ENCODE data around the gene CST9.

The CST9 gene

DNA sequence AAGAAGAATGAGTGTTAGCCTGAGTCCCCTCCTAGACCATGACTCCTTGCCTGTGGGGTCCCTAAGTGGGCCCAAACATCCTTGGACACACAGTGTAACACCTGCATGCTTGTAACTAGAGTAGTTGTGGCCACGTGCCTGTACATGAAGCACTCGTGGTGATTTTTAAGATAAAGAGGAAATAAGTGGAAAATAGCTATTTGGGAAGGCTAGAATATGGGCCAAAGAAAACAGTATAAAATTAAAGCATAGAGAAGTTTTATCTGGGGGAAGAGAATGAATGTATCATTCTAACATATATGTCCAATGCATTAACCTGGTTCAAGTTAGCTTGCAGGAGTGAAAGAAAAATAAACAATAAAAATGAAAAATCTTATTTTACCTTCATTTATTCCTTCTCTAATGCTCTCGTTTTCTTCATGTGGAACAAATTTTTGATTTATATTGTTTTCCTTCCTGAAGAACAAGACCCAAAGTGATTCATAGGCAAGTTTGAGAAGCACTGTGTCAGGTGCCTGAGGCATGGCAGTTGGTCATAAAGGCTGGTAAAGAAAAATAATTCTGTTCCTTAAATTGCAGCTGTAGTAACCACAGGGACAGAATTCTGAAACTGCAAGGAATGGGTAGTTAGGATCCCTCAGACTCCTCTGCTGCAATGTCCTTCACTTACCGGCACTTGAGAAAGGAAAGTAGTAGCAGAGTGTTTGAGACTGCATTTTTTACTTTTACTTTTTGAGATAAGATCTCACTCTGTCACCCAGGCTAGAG lies 40.6 kb upstream of the CST9 start:
- DNase-seq (no peak), ATAC-seq (ENCODE audit: insufficient read depth, low read depth) (no peak)
- H3K4me1 ChIP-seq (ENCODE audit: insufficient read depth, low read length): no peaks in the 10 kb centered on the region

DNA sequence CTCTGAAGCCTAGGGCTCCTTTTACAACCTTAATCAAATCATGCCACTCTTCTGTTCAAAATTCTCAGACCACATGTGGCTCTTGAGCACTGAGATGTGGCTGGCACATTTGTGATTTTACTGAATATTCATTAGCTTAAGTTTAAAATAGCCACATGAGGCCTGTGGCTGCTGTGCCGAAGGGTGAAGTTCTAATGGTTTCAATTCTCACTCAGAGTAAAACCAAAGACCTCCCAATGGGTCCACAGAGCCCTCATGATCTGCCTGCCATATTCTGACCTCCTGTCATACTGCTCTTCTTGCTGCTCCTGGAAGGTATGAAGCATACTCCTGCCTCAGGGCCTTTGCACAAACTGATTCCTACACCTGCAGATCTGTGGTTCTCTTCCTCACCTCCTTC lies 39.9 kb upstream of the CST9 start:
- Histone ChIP-seq H2AFZ (ENCODE audit: low read depth, low read length) (no peak overlapping the region), H3K9me3 (ENCODE audit: insufficient read depth, low read length, severe bottlenecking) (no peaks in the 10 kb centered on the region), H3K4me1 (ENCODE audit: insufficient read depth, low read length) (no peaks in the 10 kb centered on the region), H3K36me3 (ENCODE audit: insufficient read depth, low read length) (no peaks in the 10 kb centered on the region), H3K27ac (ENCODE audit: low read length) (no peak overlapping the region), H3K9ac (ENCODE audit: low read depth, low read length) (no peak overlapping the region), H3K4me3 (ENCODE audit: low read depth in 1 of 2, low read length in 2 of 2) (no peak overlapping the region), H4K20me1 (ENCODE audit: insufficient read depth, low read length) (no peaks in the 10 kb centered on the region), H3K4me2 (ENCODE audit: insufficient read depth, low read length) (no peak overlapping the region), H3K79me2 (ENCODE audit: insufficient read depth, low read length) (no peaks in the 10 kb centered on the region), H3K27me3 (ENCODE audit: insufficient read depth, low read length, poor library complexity) (peaks cover 2% of the 10 kb centered on the region)
- DNase-seq (no peak), ATAC-seq (ENCODE audit: insufficient read depth, low read depth) (no peak)
- no peak for TF ChIP-seq EZH2 (IDR thresholded peaks at IDR 0.05; ENCODE audit: borderline replicate concordance, low read depth, low read length, severe bottlenecking)
- TF ChIP-seq, protein P1, sequence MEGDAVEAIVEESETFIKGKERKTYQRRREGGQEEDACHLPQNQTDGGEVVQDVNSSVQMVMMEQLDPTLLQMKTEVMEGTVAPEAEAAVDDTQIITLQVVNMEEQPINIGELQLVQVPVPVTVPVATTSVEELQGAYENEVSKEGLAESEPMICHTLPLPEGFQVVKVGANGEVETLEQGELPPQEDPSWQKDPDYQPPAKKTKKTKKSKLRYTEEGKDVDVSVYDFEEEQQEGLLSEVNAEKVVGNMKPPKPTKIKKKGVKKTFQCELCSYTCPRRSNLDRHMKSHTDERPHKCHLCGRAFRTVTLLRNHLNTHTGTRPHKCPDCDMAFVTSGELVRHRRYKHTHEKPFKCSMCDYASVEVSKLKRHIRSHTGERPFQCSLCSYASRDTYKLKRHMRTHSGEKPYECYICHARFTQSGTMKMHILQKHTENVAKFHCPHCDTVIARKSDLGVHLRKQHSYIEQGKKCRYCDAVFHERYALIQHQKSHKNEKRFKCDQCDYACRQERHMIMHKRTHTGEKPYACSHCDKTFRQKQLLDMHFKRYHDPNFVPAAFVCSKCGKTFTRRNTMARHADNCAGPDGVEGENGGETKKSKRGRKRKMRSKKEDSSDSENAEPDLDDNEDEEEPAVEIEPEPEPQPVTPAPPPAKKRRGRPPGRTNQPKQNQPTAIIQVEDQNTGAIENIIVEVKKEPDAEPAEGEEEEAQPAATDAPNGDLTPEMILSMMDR (IDR thresholded peaks at IDR 0.05; ENCODE audit: borderline replicate concordance, extremely low read depth, low read length, poor library complexity, severe bottlenecking): no peak

More for the DNA sequence above, 40.6 kb upstream of the CST9 start:
- Histone ChIP-seq H3K27ac (ENCODE audit: low read length) (no peak overlapping the region), H3K9ac (ENCODE audit: low read depth, low read length) (no peak overlapping the region), H3K36me3 (ENCODE audit: insufficient read depth, low read length) (no peaks in the 10 kb centered on the region), H3K27me3 (ENCODE audit: insufficient read depth, low read length, poor library complexity) (peaks cover 2% of the 10 kb centered on the region), H4K20me1 (ENCODE audit: insufficient read depth, low read length) (no peaks in the 10 kb centered on the region), H3K79me2 (ENCODE audit: insufficient read depth, low read length) (no peaks in the 10 kb centered on the region), H3K4me3 (ENCODE audit: low read depth in 1 of 2, low read length in 2 of 2) (no peak overlapping the region), H3K4me2 (ENCODE audit: insufficient read depth, low read length) (no peak overlapping the region), H3K9me3 (ENCODE audit: insufficient read depth, low read length, severe bottlenecking) (no peaks in the 10 kb centered on the region), H2AFZ (ENCODE audit: low read depth, low read length) (no peak overlapping the region)
- TF ChIP-seq EZH2 (IDR thresholded peaks at IDR 0.05; ENCODE audit: borderline replicate concordance, low read depth, low read length, severe bottlenecking): no peak
- TF ChIP-seq, protein P1 (IDR thresholded peaks at IDR 0.05; ENCODE audit: borderline replicate concordance, extremely low read depth, low read length, poor library complexity, severe bottlenecking): no peak

DNA sequence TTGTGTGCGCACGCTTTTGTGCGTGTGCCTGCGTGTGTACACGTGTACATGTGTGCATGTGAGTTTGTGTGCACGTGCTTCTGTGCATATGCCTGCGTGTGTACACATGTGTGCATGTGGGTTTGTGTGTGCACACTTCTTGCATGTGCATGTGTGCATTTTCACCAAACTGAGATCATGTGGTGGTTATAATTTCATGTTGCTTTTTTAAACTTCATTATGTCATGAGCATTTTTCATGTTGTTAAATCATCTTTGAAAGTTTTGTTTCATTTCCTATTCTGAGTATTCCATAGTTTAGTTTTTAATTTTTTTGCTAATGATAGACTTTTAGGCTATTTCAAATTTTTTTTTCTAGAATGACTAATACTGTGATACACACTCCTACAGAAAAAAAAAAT lies 38.4 kb upstream of the CST9 start:
- Histone ChIP-seq H2AFZ (ENCODE audit: low read depth, low read length) (no peak overlapping the region), H3K79me2 (ENCODE audit: insufficient read depth, low read length) (no peaks in the 10 kb centered on the region)

More for the DNA sequence above, 38.4 kb upstream of the CST9 start:
- Histone ChIP-seq H3K27me3 (ENCODE audit: insufficient read depth, low read length, poor library complexity) (peaks cover 2% of the 10 kb centered on the region), H3K36me3 (ENCODE audit: insufficient read depth, low read length) (no peaks in the 10 kb centered on the region), H3K9ac (ENCODE audit: low read depth, low read length) (no peak overlapping the region), H3K4me2 (ENCODE audit: insufficient read depth, low read length) (no peak overlapping the region), H3K27ac (ENCODE audit: low read length) (no peak overlapping the region), H3K4me3 (ENCODE audit: low read depth in 1 of 2, low read length in 2 of 2) (no peak overlapping the region), H4K20me1 (ENCODE audit: insufficient read depth, low read length) (no peaks in the 10 kb centered on the region), H3K9me3 (ENCODE audit: insufficient read depth, low read length, severe bottlenecking) (no peaks in the 10 kb centered on the region), H3K4me1 (ENCODE audit: insufficient read depth, low read length) (no peaks in the 10 kb centered on the region)
- no peak for ATAC-seq (ENCODE audit: insufficient read depth, low read depth)
- TF ChIP-seq EZH2 (IDR thresholded peaks at IDR 0.05; ENCODE audit: borderline replicate concordance, low read depth, low read length, severe bottlenecking): no peak
- TF ChIP-seq, protein P1 (IDR thresholded peaks at IDR 0.05; ENCODE audit: borderline replicate concordance, extremely low read depth, low read length, poor library complexity, severe bottlenecking): no peak
- no peak for DNase-seq

All from DND-41 (cell line).